Measurements from ENCODE around the gene THSD4. TPM values are rescaled to one million over a fixed set of nuclear protein-coding genes. Genes with fewer than 3 reads are reported as not detected.
A peak's percentile ranks its signal among the peaks of the same experiment; 100 is the strongest.

The THSD4 gene
- total RNA-seq, 1 experiment from 2014 or later, result 24.2 TPM

DNA sequence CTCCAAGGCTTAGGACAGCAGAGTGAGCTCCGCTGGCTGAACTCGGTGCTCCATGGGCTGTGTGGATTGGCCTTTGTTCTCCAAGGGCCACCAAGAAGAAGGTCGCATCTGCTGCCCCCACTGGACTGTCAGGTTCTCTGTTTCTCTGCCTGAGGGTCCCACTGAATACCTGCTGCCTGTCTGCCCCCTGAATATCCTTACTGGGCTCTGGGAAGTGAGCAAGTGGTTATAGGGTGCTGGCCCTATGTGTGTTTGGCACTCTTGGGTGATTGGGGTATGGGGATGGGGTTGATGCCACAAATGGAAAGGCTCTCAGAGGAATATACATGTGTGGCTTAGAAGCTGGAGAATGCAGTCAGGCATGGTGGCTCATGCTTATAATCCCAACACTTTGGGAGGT is 82.3 kb downstream of the THSD4 start:
- intact Hi-C loops (cut with micrococcal nuclease; ENCODE audit: unreplicated experiment), result no loop called here
- TF ChIP-seq, protein P1, sequence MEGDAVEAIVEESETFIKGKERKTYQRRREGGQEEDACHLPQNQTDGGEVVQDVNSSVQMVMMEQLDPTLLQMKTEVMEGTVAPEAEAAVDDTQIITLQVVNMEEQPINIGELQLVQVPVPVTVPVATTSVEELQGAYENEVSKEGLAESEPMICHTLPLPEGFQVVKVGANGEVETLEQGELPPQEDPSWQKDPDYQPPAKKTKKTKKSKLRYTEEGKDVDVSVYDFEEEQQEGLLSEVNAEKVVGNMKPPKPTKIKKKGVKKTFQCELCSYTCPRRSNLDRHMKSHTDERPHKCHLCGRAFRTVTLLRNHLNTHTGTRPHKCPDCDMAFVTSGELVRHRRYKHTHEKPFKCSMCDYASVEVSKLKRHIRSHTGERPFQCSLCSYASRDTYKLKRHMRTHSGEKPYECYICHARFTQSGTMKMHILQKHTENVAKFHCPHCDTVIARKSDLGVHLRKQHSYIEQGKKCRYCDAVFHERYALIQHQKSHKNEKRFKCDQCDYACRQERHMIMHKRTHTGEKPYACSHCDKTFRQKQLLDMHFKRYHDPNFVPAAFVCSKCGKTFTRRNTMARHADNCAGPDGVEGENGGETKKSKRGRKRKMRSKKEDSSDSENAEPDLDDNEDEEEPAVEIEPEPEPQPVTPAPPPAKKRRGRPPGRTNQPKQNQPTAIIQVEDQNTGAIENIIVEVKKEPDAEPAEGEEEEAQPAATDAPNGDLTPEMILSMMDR (IDR thresholded peaks at IDR 0.05; ENCODE audit: unreplicated experiment), result no peak
- H3K9me3 Mint-ChIP-seq (ENCODE audit: low read depth, unreplicated experiment), result no peaks in the 10 kb centered on the region
- no peaks in the 10 kb centered on the region for H3K27me3 Mint-ChIP-seq (ENCODE audit: unreplicated experiment)
- peaks cover 21% of the 10 kb centered on the region for H3K4me1 Mint-ChIP-seq (ENCODE audit: low read depth, unreplicated experiment)
- H3K36me3 Mint-ChIP-seq (ENCODE audit: insufficient read depth, unreplicated experiment), result peaks cover 8% of the 10 kb centered on the region
- no peak for DNase-seq
- H3K4me3 Mint-ChIP-seq (ENCODE audit: low read depth, unreplicated experiment), result no peak overlapping the region
- no TSS peak for BruUV-seq (replicated peaks)
- H3K27ac Mint-ChIP-seq (ENCODE audit: unreplicated experiment), result no peak overlapping the region
- CTCF ChIA-PET, result no interaction called here

DNA sequence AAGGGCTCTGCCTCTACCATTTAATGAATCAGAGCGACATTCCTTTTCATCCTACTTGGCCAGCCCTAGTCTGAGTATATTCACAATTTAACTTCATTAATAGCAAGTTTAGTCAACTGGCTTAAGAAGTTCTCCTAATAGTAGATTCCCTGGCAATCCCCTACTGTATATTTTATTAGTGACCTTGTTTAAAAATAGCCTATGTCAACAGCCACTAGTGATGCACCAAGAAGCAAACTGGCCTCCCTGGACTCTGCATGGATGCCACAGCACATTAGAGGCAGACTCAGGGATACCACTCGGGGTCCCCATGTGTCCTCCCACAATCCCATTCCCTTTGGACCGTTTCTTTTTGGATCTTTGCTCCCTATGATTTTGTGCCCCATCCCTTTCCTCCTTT is 83.6 kb downstream of the THSD4 start:
- Mint-ChIP-seq H3K4me1 (ENCODE audit: low read depth, unreplicated experiment) (peaks cover 24% of the 10 kb centered on the region), H3K9me3 (ENCODE audit: low read depth, unreplicated experiment) (no peaks in the 10 kb centered on the region), H3K36me3 (ENCODE audit: insufficient read depth, unreplicated experiment) (peaks cover 8% of the 10 kb centered on the region), H3K4me3 (ENCODE audit: low read depth, unreplicated experiment) (no peak overlapping the region), H3K27me3 (ENCODE audit: unreplicated experiment) (no peaks in the 10 kb centered on the region), H3K27ac (ENCODE audit: unreplicated experiment) (no peak overlapping the region)
- intact Hi-C loops (cut with micrococcal nuclease; ENCODE audit: unreplicated experiment), result no loop called here
- BruUV-seq (replicated peaks), result no TSS peak
- CTCF ChIA-PET, result no interaction called here
- DNase-seq, result no peak
- TF ChIP-seq, protein P1 (IDR thresholded peaks at IDR 0.05; ENCODE audit: unreplicated experiment), result no peak

DNA sequence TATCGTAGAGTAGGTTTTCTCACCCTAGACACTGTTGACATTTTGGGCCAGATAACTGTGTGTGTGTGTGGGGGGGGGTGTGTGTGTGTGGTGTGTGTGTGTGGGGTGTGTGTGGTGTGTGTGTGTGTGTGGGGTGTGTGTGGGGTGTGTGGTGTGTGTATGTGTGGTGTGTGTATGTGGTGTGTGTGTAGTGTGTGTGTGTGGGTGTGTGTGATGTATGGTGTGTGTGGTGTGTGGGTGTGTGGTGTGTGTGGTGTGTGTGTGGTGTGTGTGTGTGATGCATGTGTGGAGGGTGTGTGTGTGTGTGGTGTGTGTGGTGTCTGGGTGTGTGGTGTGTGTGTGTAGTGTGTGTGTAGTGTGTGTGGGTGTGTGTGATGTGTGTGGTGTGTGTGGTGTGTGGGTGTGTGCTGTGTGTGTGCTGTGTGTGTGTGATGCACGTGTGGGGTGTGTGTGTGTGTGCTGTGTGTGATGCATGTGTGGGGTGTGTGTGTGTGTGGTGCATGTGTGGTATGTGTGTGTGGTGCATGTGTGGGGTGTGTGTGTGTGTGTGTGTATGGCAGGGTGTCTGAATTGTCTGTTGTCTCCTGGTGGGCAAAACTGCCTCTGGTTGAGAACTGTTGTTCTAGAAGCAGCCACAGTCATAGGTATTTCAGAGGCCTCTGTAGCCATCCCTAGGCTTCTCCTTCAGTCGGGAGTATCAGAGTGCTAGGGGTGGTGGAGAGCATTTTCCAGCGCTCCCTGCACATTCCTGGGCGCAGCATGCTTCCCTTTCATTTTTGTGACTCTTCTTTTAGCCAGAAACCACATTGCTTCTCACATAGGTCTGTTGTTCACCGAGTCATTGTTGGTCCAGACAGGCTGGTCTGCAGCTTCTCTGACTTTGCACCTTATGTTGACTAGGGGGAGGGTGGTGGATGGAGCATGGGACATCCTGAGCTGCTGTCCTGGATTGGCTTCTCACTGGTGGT is 84.4 kb downstream of the THSD4 start:
- DNase-seq, result no peak
- Mint-ChIP-seq H3K4me3 (ENCODE audit: low read depth, unreplicated experiment) (no peak overlapping the region), H3K9me3 (ENCODE audit: low read depth, unreplicated experiment) (no peaks in the 10 kb centered on the region), H3K36me3 (ENCODE audit: insufficient read depth, unreplicated experiment) (peaks cover 8% of the 10 kb centered on the region), H3K27ac (ENCODE audit: unreplicated experiment) (no peak overlapping the region), H3K4me1 (ENCODE audit: low read depth, unreplicated experiment) (peaks cover 24% of the 10 kb centered on the region), H3K27me3 (ENCODE audit: unreplicated experiment) (no peaks in the 10 kb centered on the region)
- BruUV-seq (replicated peaks), result no TSS peak
- CTCF ChIA-PET, result no interaction called here
- intact Hi-C loops (cut with micrococcal nuclease; ENCODE audit: unreplicated experiment), result no loop called here
- TF ChIP-seq, protein P1 (IDR thresholded peaks at IDR 0.05; ENCODE audit: unreplicated experiment), result no peak

DNA sequence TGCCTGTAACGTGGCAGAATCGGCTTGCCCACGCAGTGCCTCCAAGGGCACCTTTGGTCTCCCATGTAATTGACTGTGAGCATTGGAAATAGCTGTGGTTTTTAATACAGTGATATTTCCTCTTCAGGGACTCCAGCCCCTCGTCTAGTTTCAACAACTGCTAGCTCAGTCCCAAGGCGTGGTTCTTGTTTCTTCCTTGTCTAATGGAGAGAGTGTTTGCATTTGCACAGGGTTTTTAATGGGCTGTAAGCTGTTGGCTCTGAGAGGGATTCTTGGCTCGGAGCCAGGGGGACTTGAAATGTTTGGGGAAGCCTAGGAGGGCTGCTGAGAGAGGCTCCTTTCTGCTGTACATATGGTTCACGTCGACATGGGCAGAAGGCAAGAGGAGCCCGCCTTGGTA is 86.2 kb downstream of the THSD4 start:
- intact Hi-C loops (cut with micrococcal nuclease; ENCODE audit: unreplicated experiment), result no loop called here
- H3K4me3 Mint-ChIP-seq (ENCODE audit: low read depth, unreplicated experiment), result no peak overlapping the region
- no peak overlapping the region for H3K27ac Mint-ChIP-seq (ENCODE audit: unreplicated experiment)
- no peaks in the 10 kb centered on the region for H3K9me3 Mint-ChIP-seq (ENCODE audit: low read depth, unreplicated experiment)
- BruUV-seq (replicated peaks), result no TSS peak
- H3K4me1 Mint-ChIP-seq (ENCODE audit: low read depth, unreplicated experiment), result peaks cover 24% of the 10 kb centered on the region
- TF ChIP-seq, protein P1 (IDR thresholded peaks at IDR 0.05; ENCODE audit: unreplicated experiment), result no peak
- CTCF ChIA-PET, result interaction anchor here (0.7 to 0.9 kb wide), 3 partner anchors 9 to 239 kb away, joined by 3 read pairs; no protein-coding TSS in a partner anchor
- peaks cover 8% of the 10 kb centered on the region for H3K36me3 Mint-ChIP-seq (ENCODE audit: insufficient read depth, unreplicated experiment)
- no peaks in the 10 kb centered on the region for H3K27me3 Mint-ChIP-seq (ENCODE audit: unreplicated experiment)
- peak; percentile 41 for DNase-seq
